Inflammatory macrophage (primary cell): Measurements from ENCODE around the gene BDKRB2.

Experiments
- DNase-seq, 2 donors: peaks; one replicate each; pipeline ENCODE4 v3.0.0-alpha.2; 2020 to 2022

BDKRB2 gene

GRCh38 chr14:96198430-96199130 is 6.1 kb upstream of the BDKRB2 start:
- DNase-seq = peak in 1 of 2 donors; percentile 13

DNA sequence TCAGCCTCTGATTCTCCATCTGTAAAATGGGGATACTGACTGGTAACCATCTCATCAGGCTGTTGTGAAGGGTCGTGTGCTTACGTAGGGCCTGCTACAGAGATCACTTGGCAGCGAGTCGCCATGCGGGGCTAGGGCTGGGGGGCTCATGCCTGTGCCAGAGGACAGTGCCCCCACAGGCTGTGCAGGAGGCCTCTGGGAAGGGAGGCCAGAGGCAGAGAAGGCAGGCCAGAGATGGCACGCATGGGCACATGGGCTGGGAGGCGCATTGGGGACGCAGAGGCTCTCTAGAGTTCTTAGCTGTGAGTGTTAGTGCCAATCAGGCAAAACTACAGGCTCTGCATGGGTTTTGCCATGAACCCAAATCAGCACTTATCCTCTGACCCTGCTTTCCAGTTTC is 3.5 kb upstream of the BDKRB2 start:
- no peak for DNase-seq

DNA sequence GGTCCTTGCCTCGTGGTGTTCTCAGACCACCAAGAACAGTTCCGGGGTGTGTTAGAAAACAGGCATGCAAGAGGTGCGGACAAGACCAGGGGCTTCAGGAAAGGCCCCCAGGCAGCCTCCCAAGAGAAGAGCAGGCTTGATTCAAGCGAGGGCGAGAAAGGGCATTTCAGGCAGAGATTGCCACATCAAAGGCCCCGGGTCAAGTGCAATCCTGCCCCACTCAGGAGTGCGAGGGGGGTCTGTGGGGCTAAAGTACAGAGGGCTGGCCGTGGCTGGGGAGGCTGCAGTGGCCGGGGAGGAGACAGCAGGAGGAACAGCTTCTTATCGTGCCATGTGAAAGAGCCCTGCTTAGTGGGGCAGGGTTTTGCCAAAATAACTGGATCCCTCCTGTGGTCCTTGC is 2.7 kb upstream of the BDKRB2 start:
- no peak for DNase-seq

GRCh38 chr14:96202441-96203094 is 2.1 kb upstream of the BDKRB2 start:
- no peak for DNase-seq

DNA sequence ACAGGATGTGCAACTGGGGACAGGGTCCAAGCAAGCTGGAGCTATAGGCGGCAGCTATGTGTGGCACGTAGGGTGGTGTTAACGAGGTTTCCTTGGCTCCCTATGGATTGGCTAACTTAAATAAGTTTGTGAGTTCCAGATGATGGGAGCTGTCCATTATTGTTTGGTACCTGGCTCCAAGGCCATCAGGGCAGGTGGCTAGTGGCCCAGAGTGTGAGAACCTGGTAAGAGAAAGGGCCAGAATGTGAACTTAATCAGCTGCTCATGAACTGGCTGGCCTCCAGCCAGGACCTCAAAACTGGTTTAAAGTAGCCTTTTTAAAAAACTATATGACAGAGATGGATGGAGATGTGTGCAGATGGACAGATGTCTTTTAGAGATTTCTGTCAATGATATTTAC is 1.5 kb upstream of the BDKRB2 start:
- DNase-seq = no peak

GRCh38 chr14:96203635-96204034 is 1.0 kb upstream of the BDKRB2 start:
- no peak for DNase-seq

GRCh38 chr14:96205059-96205977 is 679 bp downstream of the BDKRB2 start:
- DNase-seq = no peak

DNA sequence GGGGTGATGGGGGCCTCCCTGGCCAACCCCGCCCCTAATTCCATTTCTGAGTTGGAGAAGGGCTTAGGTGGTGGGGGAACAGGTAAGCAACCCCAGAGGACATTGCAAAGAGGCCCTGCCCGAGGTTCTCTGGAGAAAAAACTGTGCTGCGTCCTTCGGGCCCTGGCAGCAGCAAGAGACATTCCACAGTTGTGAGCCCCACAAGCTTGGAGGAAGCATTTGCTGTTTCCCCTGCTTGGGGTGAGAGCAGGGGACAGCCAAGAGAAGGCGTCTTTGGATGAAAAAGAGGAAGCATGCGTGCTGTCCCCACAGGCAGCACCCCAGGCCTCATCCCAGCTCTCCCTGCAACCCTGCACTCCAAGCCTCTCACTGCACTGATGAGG is 1.3 kb downstream of the BDKRB2 start:
- no peak for DNase-seq

- DNase-seq = no peak
These were observed 1.8 kb downstream of the BDKRB2 start for GRCh38 chr14:96206461-96206860.

DNA sequence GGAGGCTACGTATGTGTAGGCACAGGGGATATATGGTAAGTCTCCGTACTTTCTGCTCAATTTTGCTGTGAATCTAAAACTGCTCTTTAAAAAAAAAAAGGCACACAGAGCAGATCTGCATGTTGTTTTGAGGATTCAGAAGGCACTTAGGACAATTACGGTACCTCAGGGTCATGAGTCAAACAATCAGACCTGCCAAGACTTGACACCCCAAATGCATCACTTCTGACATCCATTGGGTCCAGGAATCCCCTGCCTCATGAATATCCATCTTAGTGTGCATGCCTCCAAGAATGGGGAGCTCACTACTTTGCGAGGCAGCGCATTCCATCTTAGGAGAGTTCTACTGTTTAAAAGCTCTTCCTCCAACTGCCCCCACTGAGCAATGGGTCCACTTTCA is 3.0 kb downstream of the BDKRB2 start:
- DNase-seq = no peak

DNA sequence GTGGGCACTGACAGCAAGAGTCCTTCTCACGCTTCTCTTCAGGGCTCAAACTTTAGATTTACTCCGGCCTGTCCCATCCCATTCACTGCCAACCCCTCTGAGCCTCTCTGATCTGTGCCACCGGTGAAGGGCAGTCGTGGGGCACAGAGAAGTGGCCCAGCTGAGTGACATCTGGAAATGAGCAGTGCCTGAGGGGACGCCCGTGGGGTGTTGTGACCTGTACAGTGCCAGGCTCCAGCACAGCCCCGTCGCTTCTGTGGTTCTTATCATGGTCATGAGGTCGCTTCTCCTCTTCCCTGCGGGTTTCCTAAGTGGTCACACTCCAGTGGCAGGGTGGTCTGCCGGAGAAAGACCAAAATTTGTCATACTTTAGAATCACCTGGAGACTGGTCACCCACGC is 4.1 kb downstream of the BDKRB2 start:
- no peak for DNase-seq

- DNase-seq = no peak
These were observed 7.5 kb downstream of the BDKRB2 start for GRCh38 chr14:96212140-96212539.

DNA sequence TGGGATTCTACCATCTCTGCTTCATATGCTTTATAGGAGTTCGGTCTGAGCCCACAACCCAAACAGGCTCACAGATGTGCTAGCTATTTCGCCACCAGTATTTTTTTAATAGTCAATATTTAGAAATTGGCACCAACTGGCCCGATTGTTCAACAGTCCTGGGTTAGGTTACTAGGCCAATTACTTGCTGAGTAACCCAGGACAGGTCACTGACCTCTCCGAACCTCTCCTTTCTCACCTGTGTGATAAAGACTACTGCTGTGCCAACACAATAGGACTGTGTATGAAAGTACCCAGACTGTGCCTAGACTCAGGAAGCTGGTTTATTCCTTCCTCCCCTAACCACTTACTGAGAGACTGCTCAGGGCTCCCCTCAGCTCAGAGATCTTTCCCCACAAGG is 8.3 kb downstream of the BDKRB2 start:
- no peak for DNase-seq

DNA sequence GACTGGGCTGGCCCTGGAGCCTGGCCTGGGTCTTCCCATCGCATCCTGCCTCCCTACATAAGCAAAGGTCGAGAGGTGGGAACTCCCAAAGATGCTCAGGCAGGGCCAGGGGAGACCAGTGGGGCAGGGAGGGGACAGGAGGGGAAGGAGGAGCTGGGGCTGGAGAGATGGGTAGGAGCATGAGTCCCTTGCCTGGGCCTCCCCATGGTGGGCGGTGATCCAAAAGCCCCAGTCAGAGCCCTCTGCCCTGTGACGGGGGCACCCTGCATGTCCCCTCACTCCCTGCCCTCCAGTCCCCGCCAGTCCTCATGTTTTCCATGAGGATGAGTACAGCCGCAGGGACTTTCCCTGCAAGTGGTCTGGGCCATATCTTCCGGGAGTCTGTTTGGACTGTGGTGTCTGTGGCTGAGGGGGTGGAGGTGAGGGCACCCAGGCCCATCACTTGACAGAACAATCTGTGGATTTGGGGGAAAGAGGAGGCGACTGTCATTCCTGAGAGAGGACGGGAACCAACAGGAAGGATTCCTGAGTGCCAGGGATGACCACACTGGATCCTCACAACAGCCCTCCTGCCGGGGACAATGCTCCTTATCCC is 9.3 kb downstream of the BDKRB2 start:
- no peak for DNase-seq

GRCh38 chr14:96214793-96215192 is 10.2 kb downstream of the BDKRB2 start:
- DNase-seq = no peak

DNA sequence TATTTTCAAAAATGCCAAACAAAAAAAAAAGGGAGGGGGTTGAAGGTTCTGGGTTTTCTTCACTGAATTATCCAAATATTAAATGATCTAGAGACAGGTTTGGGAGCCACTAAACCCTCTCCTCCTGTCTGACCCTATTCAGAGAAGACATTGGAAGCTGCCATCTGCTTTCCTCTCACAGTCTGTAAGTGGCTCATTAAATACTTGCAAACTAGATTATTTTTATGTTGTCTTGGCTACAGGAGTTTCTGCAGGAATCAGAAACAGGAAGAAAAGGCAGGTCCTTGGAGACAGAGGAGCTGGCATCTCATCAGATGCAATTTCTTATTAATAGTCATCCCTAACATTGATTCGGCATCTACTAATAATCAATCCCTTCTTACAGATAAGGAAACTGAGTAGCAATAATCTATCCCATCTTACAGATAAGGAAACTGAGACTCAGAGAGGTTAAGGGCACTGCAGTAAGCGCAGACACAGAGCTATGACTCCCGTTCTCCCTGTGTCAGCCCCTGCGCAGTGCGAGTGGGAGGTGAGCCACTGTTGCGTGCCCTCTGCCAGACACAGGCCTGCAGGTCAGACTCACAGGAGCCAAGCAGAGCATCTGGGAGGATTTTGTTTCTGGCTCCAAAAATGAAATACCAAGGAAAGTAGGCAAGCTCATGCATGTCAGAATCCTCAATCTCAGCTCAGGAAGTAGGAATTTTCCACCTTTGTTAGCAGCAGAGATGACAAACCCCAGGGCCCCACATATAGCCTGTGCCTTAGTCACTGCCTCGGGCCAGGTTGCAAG is 11.0 kb downstream of the BDKRB2 start:
- DNase-seq = no peak

DNA sequence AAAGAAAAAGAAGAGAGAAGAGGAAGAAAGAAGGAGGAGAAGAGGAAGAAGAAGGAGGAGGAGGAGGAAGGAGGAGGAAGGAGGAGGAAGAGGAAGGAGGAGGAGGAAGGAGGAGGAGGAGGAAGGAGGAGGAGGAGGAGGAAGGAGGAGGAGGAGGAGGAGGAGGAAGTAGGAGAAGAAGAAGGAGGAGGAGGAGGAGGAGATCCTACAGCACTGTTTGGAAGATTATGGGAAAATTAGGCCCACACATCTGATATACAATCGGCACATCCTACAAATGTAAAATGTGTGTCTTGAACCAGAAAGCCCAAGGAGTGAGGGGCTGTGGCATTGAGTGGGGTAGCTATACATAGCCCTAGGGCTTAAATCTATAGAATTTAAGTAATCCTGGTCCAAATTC is 12.0 kb downstream of the BDKRB2 start:
- no peak for DNase-seq

DNA sequence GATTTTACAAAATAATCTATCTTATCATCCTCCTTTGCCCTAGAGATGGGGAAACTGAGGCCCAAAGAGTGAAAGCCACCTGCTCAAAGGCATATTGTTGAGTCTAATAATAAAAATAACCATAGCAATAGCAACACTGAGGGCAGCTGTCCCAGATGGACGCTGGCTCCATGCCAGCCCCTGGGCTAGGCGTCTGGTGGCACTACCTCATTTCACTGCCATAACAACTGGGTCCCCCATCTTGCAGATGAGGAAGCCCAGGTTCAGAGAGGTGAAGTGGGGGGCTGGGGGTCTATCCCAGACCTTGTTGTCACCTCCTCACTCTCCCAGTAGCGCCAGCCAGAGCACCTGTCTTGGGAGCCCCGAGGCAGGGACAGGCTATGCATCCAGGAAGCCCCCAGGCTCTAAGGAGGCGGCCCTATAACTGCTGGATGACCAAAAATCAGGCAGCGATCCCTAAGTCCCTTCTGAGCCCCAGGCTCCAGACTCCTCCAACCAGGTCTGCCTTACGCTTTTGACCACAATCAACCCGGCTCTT is 12.8 kb downstream of the BDKRB2 start:
- no peak for DNase-seq

GRCh38 chr14:96221109-96221650 is 16.5 kb downstream of the BDKRB2 start:
- no peak for DNase-seq

- no peak for DNase-seq
These were observed 17.2 kb downstream of the BDKRB2 start for GRCh38 chr14:96221841-96222240.

DNA sequence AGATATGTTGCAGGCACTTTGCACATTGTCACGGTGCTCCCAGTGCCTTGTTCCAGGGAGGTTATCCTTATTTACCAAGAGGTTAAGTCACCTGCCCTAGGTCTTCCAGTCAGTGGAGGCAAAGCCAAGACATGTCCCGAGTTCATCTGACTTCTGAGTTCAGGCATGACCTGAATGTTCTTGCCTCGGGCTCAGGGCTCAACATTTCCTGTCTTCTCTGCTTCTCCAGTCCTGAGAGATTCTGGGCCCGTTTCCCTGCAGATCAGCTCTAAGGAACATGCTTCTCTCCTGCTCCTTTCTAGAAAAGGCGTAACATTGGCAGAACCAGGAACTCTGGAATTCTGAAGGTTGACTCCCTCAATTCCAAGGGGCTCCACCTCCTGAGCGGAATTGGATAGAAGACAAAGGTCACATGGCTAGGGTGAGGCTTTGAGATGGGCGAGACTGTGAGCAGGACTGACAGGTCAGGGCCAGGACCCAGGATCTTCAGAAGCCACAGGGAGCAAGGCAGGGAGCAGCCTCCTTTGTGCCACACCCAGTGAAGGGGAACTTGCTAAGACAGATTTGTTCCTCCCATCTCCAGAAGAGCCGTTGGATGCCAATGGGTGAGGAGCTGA is 19.9 kb downstream of the BDKRB2 start:
- DNase-seq = no peak
